ENCODE results near the gene DLEC1. TPM values are rescaled to one million over a fixed set of nuclear protein-coding genes. Genes with fewer than 3 reads are reported as not detected.

The DLEC1 gene
- total RNA-seq, 1 experiment from 2014 or later: not detected

DNA sequence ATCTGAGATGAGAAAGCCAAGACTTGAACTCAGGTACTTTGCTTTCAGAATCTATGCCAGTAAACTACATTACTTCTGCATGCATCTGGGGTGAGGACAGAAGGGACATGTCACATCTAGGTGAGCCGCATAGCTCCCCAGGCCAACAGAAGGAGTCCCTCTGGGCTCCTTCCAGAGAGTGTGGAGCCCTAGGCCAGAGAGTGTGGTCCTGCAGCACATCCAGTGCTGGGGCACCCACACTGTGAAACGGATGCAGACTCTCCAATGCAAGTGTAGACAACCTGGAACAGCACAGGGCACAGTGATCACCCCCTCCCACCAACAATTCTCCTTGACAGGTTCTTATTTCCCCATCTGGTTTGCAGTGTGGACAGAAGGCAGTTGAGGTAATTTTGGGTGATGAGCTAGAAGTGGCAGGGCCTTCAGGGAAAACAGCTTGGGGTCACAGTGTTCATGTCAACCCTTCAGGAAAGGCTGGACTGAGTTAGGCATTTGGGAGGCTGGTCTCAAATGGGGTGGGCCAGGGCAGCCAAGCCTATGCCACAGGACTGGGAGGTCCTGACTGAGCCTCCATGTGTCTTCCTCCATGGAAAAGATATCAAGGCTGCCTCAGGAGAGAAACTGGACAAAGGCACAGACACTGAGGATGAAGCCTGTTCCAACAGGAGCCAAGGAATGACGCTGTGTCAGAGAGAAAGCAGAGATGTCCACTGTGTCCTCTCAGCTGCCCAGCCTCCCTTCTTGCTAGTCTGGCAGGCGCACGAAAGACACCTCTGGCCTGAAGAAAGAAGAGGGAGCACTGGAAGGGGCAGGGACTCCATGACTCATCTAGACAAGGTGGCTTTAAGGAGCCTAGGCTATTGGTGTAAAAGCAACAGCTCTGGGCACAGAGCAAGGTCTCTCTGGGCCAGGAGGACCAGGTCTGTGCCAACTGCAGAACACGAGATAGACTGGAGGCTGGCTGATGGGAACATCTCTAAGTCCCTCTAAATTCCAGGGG lies 11.2 kb upstream of the DLEC1 start:
- ATAC-seq (no peak), DNase-seq (ENCODE audit: low read depth, low spot score) (no peak)
- ChIA-PET CTCF (no interaction called here), POLR2A (no interaction called here)
- H3K4me3 ChIP-seq (ENCODE audit: low read depth in 2 of 2, low read length in 2 of 2): no peak overlapping the region
- H3K36me3 ChIP-seq (ENCODE audit: control insufficient read depth, insufficient read depth, low read length): no peaks in the 10 kb centered on the region
- intact Hi-C loops (cut with micrococcal nuclease; ENCODE audit: unreplicated experiment): no loop called here
- BruUV-seq (replicated peaks): no TSS peak
- H3K27ac ChIP-seq (ENCODE audit: low read length): no peak overlapping the region
- H3K4me1 ChIP-seq (ENCODE audit: control insufficient read depth, insufficient read depth, low read length): peaks cover 5% of the 10 kb centered on the region
- in situ Hi-C loops (cut with HindIII; ENCODE audit: low pct_unique_long_range_greater_than_20kb, low sequenced_read_pairs): no loop called here
- no peaks in the 10 kb centered on the region for H3K27me3 ChIP-seq (ENCODE audit: control insufficient read depth, insufficient read depth, low read length)
- TF ChIP-seq POLR2AphosphoS5 (IDR thresholded peaks at IDR 0.05; ENCODE audit: low read depth, low read length) (no peak), TCF7L2 (IDR thresholded peaks at IDR 0.05; ENCODE audit: low read depth, low read length) (no peak)
- H3K9me3 ChIP-seq (ENCODE audit: control insufficient read depth, insufficient read depth, low read depth, low read length): no peaks in the 10 kb centered on the region

GRCh38 chr3:38028621-38029361 lies 10.2 kb upstream of the DLEC1 start:
- BruUV-seq (replicated peaks): no TSS peak
- H3K36me3 ChIP-seq (ENCODE audit: control insufficient read depth, insufficient read depth, low read length): no peaks in the 10 kb centered on the region
- no peak overlapping the region for H3K27ac ChIP-seq (ENCODE audit: low read length)

GRCh38 chr3:38029400-38030125 lies 9.4 kb upstream of the DLEC1 start, which contains the start of gene PLCD1:
PLCD1 (minus strand) TSS chr3:38029642; CDS start chr3:38029539, 103 bp downstream.
- no peak within 1 kb of the TSS for H3K27ac ChIP-seq (ENCODE audit: low read length)
- H3K4me1 ChIP-seq (ENCODE audit: control insufficient read depth, insufficient read depth, low read length): peaks cover 5% of the 10 kb centered on the region
- intact Hi-C loops (cut with micrococcal nuclease; ENCODE audit: unreplicated experiment): no loop called here
- H3K36me3 ChIP-seq (ENCODE audit: control insufficient read depth, insufficient read depth, low read length): no peaks in the 10 kb centered on the region
- ATAC-seq: no peak; the same call in 1 of the 2 replicates
- no peak for DNase-seq (ENCODE audit: low read depth, low spot score)
- ChIA-PET POLR2A (no interaction called here), CTCF (no interaction called here)
- TF ChIP-seq SIN3A (IDR thresholded peaks at IDR 0.05; ENCODE audit: borderline replicate concordance, insufficient read depth, low read depth, low read length) (no peak), TCF7L2 (IDR thresholded peaks at IDR 0.05; ENCODE audit: low read depth, low read length) (no peak), CTCF (IDR thresholded peaks at IDR 0.05) (no peak), POLR2AphosphoS5 (IDR thresholded peaks at IDR 0.05; ENCODE audit: low read depth, low read length) (no peak)
- TF ChIP-seq, protein P1, sequence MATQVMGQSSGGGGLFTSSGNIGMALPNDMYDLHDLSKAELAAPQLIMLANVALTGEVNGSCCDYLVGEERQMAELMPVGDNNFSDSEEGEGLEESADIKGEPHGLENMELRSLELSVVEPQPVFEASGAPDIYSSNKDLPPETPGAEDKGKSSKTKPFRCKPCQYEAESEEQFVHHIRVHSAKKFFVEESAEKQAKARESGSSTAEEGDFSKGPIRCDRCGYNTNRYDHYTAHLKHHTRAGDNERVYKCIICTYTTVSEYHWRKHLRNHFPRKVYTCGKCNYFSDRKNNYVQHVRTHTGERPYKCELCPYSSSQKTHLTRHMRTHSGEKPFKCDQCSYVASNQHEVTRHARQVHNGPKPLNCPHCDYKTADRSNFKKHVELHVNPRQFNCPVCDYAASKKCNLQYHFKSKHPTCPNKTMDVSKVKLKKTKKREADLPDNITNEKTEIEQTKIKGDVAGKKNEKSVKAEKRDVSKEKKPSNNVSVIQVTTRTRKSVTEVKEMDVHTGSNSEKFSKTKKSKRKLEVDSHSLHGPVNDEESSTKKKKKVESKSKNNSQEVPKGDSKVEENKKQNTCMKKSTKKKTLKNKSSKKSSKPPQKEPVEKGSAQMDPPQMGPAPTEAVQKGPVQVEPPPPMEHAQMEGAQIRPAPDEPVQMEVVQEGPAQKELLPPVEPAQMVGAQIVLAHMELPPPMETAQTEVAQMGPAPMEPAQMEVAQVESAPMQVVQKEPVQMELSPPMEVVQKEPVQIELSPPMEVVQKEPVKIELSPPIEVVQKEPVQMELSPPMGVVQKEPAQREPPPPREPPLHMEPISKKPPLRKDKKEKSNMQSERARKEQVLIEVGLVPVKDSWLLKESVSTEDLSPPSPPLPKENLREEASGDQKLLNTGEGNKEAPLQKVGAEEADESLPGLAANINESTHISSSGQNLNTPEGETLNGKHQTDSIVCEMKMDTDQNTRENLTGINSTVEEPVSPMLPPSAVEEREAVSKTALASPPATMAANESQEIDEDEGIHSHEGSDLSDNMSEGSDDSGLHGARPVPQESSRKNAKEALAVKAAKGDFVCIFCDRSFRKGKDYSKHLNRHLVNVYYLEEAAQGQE (IDR thresholded peaks at IDR 0.05; ENCODE audit: insufficient read depth in 1 of 2, low read depth in 2 of 2, low read length in 1 of 2): no peak
- H3K4me3 ChIP-seq (ENCODE audit: low read depth in 2 of 2, low read length in 2 of 2): peak within 1 kb of the TSS; percentile 38 to 41
- no TSS peak for BruUV-seq (replicated peaks)
- H3K27me3 ChIP-seq (ENCODE audit: control insufficient read depth, insufficient read depth, low read length): no peaks in the 10 kb centered on the region
- in situ Hi-C loops (cut with HindIII; ENCODE audit: low pct_unique_long_range_greater_than_20kb, low sequenced_read_pairs): no loop called here
- H3K9me3 ChIP-seq (ENCODE audit: control insufficient read depth, insufficient read depth, low read depth, low read length): no peaks in the 10 kb centered on the region

More at GRCh38 chr3:38028621-38029361, 10.2 kb upstream of the DLEC1 start:
- no peak for ATAC-seq
- intact Hi-C loops (cut with micrococcal nuclease; ENCODE audit: unreplicated experiment) (no loop called here), in situ Hi-C loops (cut with HindIII; ENCODE audit: low pct_unique_long_range_greater_than_20kb, low sequenced_read_pairs) (no loop called here)
- ChIA-PET POLR2A (no interaction called here), CTCF (no interaction called here)
- no peak for DNase-seq (ENCODE audit: low read depth, low spot score)
- Histone ChIP-seq H3K4me1 (ENCODE audit: control insufficient read depth, insufficient read depth, low read length) (peaks cover 5% of the 10 kb centered on the region), H3K9me3 (ENCODE audit: control insufficient read depth, insufficient read depth, low read depth, low read length) (no peaks in the 10 kb centered on the region), H3K27me3 (ENCODE audit: control insufficient read depth, insufficient read depth, low read length) (no peaks in the 10 kb centered on the region), H3K4me3 (ENCODE audit: low read depth in 2 of 2, low read length in 2 of 2) (peak overlapping the region; percentile 38 to 41)
- TF ChIP-seq POLR2AphosphoS5 (IDR thresholded peaks at IDR 0.05; ENCODE audit: low read depth, low read length): no peak
